H1 (cell line): ENCODE measurements around the gene CHST12.

ENCODE experiments used
- TAF7 ChIP-seq: optimal IDR thresholded peaks from 2 replicates; pipeline ENCODE3; 2011; ENCODE audit warnings: low read depth, mild to moderate bottlenecking, inconsistent platforms, low read length, moderate library complexity, borderline replicate concordance
- TF ChIP-seq, protein P1 (sequence below): IDR thresholded peaks from 2 replicates; pipeline ENCODE4 v1.6.1; 2012; ENCODE audit warnings: inconsistent platforms
- TF ChIP-seq, protein P2 (sequence below), 3 experiments: IDR thresholded peaks; 1 replicate in 2 of 3; 2 replicates in 1 of 3; pipeline versions ENCODE4 v1.5.1 to v1.6.1; 2011; ENCODE audit warnings: low read length in 3 of 3, mild to moderate bottlenecking in 3 of 3, inconsistent platforms in 2 of 3, low read depth in 1 of 3, moderate library complexity in 1 of 3; ENCODE audit not compliant: insufficient read depth in 1 of 3; ENCODE audit errors: control extremely low read depth in 1 of 3

DNA sequence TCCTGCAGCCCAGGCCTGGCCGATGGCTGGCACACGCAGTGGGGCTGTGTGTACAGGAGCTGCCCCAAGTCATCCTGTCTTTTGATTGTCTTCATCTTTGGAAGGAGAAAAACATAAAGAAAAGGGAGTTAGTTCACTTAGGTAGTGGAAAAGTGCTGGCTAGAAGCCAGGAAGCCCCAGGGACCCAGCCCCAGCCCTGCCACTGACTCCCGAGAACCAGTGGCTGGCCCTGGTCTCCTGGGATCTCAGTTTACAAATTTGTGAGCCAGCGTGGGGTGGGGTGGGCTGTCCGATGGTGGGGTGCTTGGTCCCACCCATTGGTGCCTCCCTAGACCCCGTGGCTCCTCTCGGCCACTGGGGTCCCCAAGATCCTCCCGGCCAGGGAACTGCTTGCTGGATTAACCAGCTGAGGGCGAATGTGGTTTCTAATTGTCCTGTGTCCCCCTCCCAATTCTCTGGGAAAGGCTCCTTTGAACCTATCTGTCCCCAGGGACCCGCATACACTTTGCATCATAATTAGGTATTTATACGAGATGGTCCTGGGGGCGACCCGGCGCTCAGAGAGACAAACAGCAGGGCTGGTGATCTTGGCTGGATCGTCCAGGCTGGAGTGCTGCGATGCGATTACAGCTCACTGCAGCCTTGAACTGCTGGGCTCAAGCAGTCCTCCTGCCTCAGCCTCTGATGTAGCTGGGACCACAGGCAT is 16.3 kb upstream of the CHST12 start:
- TF ChIP-seq, protein P1, sequence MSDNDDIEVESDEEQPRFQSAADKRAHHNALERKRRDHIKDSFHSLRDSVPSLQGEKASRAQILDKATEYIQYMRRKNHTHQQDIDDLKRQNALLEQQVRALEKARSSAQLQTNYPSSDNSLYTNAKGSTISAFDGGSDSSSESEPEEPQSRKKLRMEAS, result no peak
- TF ChIP-seq TAF7, result no peak
- TF ChIP-seq, protein P2, sequence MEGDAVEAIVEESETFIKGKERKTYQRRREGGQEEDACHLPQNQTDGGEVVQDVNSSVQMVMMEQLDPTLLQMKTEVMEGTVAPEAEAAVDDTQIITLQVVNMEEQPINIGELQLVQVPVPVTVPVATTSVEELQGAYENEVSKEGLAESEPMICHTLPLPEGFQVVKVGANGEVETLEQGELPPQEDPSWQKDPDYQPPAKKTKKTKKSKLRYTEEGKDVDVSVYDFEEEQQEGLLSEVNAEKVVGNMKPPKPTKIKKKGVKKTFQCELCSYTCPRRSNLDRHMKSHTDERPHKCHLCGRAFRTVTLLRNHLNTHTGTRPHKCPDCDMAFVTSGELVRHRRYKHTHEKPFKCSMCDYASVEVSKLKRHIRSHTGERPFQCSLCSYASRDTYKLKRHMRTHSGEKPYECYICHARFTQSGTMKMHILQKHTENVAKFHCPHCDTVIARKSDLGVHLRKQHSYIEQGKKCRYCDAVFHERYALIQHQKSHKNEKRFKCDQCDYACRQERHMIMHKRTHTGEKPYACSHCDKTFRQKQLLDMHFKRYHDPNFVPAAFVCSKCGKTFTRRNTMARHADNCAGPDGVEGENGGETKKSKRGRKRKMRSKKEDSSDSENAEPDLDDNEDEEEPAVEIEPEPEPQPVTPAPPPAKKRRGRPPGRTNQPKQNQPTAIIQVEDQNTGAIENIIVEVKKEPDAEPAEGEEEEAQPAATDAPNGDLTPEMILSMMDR (IDR thresholded peaks at IDR 0.05; ENCODE audit: control extremely low read depth in 1 of 3, insufficient read depth in 1 of 3, low read depth in 1 of 3, low read length in 3 of 3), result no peak
